HG02885 (cell line): ENCODE data around the gene ANKRD39.
"Not testable (repeated sequence)": the region's sequence is repeated elsewhere in the genome, so short reads cannot be mapped to it uniquely, and the experiment has no call there.

Experiments used
- ATAC-seq: cut with Tn5 transposase; IDR thresholded peaks from one replicate; pipeline ENCODE4 v1.9.1; 2021; ENCODE audit warnings: mild to moderate bottlenecking; ENCODE audit not compliant: unreplicated experiment, poor library complexity

Gene ANKRD39

DNA sequence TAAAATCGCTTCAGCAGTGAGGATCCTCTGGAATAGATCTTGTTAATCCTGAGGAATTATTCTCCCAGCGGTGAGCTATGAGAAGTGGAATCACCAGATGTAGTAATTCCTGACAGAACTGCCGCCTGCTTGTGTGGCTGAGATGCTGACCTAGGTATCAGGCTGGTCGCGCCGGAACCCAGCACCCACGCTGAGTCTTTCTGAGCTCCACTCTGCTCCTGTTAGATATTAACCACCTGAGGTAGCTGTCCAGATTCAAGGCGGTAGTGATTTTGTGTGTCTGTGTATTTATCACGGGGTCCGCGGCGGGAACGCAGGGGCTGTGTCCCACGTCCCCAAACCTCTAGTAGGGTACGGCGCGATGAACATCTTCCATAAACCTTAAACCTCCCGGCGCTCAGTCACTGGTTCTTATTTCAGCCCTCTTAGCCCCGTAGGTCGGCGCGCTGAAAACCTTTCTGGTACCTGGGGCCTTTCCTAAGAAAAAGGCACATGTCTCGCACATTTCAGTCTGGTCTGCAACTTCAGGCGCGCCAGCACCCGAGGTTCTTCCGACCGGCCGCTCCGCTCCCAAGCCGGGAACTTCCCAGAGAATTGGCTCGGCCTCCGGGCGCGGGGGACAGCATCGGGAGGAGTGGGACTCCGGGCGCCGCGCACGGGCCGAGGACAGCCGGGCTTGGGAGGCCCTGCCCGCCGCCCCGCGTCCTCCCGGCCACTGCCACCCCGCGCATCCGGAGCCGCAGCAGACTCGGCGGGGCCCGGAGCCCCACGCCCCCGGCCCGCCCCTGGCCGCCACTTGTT, 42.3 kb downstream of the ANKRD39 start:
- peak; percentile 5 for ATAC-seq

DNA sequence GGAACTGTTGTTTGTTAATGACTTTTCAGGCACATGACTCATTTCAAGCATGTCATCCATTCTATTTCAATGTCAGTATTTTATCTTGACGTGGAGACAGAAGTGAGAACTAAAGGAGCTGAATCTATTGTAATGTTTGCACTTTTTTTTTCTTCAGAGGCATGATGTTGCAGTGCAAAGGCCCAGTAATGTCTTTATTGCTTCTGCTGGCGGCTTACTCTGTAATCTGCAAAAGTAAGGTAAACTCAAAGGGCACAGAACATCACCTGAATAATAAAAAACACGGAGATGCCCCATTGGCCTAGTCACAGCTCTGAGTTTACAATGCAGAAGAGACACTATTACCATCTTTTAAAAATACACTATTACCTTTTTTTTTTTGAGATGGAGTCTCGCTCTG, 44.2 kb downstream of the ANKRD39 start:
- no peak for ATAC-seq

DNA sequence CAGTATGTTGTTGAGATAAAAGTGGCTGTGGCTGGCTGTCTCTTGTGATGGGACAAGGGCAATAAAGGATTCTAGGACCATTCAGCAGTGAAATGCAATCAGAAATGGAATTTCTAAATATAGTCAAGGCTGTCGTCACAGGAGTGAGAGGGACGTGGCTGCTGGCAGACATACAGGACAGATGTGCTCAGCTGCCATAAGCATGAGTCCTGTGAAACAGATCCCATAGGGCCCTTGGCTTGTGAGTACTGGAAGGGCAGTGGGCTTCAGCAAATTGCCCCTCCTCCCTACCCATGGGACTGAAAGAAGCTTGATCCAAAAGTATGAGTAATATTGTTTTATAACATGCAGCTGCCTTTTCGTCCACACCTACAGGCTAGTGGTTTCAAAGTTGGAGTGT, 45.9 kb downstream of the ANKRD39 start:
- no peak for ATAC-seq

DNA sequence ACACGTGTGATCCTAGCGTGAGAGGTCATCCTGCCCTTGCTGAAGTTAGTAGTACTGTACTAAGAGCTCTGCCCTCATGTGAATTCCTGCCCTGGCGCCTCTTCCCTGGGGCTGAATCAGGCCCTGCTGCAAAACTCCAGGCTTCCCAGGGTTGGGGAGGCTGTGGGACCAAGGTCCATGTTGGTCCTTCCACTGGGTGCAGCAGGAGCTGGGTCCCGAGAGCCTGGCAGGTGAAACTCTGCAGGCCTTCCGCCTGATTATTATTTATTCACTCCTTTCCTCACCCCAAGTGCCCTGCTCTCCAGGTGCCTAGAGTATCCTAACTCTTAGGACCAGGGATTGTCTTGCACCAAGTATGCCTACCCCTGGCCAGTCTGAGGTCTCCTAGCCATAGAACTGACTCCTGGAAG, 47.0 kb downstream of the ANKRD39 start:
- ATAC-seq = no peak

DNA sequence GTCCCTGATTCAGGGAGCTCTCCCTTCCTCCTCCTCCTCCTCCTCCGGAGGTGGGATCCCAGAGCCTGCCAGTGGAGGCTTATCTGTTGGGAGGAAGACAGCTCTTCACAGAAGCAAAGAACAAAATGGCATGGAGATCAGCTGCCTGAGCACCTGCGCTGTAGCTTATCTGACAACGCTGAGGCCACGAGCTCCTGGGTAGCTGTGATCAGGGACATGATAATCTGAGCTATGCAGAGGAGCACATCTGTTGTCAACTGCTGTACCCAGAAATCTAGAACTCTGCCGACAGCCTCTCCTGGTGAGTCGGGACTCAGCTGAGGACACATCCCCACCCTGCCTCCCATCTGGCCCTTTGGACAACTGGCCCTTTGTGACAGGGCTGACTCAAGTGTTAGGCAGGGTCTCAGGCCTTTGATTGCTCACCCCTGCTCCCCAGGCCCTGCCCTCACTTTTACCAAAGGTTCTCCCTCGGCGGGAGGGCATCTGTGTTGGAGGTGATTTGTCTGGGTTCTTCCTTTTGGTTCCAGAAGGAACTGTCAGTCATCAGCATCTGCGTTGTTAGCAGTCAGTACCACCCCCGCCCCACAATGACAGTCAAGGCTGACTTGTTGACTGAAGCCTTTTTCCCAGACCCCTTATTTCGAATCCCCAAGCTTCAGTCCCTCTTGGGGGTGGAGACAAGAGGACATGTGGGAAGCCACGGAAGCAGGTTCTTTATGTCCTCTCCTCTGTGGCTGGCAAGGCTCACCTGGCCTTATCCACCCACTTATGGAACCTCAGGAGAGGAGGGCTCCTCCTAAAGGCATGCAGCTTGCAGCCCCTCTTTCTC, 47.6 kb downstream of the ANKRD39 start:
- ATAC-seq = no peak

DNA sequence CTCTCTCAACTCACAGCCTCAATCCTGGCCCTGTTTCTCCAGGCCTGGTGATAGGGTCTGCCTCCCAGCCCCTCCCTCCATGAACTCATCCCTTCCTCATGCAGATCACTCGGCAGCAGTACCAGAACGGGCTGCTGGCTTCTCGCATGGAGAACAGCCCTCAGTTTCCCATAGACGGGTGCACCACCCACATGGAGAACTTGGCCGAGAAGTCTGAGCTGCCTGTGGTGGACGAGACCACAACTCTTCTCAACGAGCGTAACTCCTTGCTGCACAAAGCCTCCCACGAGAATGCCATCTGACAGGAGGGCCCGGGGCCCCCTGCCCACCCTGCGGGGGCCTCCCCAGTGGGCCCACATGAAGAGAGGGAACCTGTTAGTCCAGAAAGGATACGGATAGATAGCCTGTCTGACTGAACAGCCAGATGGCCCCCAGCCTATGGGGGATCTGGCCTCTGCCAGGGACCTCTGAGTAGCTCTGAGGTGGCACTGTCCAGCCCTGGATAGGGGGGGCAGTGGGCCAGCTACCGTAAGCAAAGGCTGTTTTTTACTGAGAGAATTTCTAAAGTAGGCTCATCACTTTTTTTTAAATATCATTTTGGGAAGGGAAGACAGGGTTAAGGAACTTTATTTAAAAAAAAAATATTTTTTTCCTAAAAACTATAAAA, 48.5 kb downstream of the ANKRD39 start:
- ATAC-seq = no peak

DNA sequence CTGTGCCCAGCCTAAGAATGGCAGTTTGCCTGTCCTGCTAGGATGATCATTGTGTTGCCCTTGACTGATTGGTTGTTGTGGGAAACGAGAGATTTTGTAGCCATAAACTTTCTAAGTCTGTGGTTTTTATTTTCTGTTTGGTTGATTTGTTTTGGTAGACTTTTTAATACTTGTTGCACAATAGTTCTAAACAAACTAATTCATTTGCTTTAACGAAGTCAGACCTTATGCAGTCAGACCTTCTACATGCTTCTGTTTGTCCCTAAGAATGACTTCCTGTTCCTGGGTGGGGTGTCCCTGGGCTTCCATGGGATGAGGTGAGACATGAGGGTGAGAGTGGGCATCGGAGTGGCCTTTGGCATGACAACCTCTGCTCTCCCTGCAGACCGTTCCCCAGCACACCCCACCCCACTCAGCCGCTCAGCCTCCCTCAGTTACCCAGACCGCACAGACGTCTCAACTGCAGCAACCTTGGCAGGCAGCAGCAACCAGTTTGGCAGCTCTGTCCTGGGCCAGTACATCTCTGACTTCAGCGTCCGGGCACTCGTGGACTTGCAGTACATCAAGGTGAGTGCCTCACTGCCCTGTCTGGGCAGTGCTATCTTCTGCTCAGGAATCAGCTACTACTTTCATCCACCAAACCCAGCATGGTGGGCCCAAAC, 49.5 kb downstream of the ANKRD39 start:
- ATAC-seq = no peak

DNA sequence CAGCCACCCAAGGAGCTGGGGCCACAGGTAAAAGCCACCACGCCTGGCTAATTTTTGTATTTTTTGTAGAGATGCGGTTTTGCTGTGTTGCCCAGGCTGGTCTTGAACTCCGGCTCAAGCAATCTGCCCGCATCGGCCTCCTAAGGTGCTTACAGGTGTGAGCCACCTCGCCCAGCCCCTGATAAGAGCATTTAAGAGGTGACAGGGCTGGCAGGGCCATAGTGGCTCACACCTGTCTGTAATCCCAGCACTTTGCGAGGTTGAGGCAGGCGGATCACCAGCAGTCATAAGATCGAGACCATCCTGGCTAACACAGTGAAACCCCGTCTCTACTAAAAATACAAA, 50.7 kb downstream of the ANKRD39 start:
- no peak for ATAC-seq

DNA sequence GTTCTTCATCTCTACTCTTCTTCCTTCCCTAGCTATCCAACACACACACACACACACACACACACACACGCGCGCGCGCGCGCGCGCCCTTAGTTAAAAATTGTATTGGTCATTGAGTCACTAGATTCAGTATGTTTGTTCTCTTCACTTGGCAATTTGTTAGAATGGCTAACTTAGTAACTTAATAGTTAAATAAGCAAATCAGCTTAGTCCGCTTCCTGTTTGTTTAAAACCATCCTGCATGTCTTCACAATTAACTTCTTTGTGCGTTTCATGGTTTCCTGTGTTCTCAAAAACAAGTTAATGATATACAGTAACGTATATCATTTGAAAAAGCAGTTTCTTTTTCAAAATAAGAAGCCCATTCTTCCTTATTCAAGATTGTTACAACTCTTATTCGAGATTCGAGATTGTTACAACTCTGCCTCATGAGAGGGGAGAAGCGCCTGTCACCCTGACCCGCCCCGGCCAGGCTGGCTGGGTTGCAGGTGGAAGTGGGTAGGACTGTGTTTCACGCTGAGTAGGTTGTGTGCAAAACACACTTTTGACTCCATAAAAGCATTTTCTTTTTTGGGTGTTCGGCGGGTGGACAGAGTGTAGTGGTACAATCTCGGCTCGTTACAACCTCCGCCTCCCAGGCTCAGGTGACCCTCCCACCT, 51.2 kb downstream of the ANKRD39 start:
- no peak for ATAC-seq

DNA sequence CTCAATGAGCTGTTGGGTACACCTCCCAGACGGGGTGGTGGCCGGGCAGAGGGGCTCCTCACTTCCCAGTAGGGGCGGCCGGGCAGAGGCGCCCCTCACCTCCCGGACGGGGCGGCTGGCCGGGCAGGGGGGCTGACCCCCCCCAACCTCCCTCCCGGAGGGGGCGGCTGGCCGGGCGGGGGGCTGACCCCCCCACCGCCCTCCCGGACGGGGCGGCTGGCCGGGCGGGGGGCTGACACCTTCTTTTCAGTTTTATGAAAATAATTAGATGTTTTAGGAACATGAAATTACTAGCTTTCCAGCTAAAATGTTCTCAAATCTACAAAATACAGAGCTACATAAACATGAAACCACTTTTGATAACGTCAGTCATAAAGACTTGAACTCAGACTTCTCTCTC, 51.9 kb downstream of the ANKRD39 start:
- not testable (repeated sequence) for ATAC-seq

DNA sequence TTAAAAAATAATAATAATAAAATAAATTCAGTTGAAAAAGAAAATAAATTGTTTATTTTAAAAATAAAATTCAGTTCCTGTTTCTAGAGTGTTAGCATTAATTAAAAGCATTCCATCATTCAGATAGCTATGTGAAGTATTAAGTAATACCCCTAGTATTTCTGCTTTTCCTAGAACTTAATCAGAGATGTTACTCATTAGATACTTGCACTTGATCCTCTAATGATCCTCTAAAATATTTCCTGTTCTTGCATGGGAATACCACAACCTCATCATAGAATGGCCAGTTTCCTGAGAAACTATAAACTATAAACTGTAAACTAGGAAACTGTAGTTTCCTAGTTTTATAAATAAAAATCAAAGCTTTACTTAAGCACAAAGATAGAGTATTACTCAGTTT, 52.8 kb downstream of the ANKRD39 start:
- ATAC-seq = no peak

DNA sequence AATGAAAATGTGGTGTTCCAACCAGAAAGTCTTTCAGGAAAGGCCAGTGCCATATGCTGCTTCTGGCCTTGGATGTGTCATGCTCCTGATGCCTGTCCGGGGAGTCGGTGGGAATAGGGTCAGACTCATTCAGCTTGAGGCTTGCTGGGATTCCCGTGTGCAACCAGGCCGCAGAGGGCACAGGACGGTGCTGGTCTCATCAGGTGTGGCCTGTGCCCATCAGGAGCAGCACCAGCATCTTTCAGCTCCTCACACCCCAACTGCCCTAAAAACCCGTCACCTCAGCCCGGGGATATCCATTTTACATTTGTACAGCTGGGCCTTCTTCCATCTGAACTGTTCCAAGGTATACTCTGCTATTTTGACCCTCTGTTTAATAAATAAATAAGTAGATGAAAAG, 55.1 kb downstream of the ANKRD39 start:
- no peak for ATAC-seq

DNA sequence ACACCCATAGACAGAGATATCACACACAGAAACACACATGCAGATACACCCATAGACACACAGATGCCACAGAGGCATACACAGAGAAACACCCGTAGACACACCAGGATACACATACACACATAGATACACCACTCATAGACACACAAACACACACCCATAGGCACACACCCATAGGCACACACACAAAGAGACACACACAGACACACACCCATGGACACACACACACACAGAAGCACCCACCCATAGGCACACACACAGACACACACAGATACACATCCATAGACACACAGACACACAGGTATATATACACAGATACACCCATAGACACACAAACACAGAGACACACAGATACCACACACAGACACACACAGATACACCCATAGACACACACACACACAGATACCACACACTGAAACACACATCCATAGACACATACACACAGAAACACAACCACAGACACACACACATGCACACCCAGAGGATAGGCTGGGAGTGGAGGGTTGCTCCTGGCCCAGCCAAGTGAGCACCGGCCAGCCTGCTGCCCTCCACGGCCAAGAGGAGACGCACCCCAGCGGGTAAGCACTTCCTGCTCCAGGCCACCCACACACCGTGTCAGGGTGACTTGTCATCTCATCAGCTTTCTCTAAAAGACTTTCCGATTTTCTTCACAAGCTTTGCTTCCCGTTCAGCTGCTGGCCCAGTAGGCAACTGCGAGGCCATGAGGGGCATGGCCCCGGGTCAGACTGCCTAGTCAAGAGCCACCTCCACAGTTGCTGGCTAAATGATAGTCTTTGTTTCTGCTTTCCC, 55.8 kb downstream of the ANKRD39 start:
- peak; percentile 53 for ATAC-seq

DNA sequence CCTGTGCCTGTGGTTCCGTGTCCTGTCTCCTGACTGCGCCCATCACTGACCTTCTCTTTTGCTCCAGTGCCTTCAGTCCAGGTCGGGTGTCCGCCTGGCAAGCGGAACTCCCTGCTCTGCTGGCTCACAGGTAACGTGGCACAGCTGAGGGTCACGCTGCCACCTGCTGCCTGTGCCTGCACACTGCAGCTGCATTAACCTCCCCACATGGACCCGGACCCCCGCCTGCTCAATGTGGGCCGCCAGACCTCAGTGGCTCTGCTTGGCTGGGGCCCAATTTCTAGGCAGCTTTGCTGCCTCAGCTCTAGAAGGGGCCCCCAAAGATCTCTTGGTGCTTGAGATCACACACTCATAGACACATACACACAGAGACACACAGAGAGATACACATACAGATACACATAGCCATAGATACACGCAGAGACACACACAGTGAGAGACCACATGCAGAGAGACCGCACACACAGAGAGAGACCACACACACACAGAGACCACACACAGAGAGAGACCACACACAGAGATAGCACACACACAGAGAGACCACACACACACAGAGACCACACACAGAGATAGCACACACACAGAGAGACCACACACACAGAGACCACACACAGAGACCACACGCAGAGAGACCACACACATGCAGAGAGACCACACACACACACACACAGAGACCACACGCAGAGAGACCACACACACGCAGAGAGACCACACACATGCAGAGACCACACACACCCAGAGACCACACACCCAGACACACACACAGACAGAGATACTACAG, 56.6 kb downstream of the ANKRD39 start:
- peak; percentile 88 for ATAC-seq

DNA sequence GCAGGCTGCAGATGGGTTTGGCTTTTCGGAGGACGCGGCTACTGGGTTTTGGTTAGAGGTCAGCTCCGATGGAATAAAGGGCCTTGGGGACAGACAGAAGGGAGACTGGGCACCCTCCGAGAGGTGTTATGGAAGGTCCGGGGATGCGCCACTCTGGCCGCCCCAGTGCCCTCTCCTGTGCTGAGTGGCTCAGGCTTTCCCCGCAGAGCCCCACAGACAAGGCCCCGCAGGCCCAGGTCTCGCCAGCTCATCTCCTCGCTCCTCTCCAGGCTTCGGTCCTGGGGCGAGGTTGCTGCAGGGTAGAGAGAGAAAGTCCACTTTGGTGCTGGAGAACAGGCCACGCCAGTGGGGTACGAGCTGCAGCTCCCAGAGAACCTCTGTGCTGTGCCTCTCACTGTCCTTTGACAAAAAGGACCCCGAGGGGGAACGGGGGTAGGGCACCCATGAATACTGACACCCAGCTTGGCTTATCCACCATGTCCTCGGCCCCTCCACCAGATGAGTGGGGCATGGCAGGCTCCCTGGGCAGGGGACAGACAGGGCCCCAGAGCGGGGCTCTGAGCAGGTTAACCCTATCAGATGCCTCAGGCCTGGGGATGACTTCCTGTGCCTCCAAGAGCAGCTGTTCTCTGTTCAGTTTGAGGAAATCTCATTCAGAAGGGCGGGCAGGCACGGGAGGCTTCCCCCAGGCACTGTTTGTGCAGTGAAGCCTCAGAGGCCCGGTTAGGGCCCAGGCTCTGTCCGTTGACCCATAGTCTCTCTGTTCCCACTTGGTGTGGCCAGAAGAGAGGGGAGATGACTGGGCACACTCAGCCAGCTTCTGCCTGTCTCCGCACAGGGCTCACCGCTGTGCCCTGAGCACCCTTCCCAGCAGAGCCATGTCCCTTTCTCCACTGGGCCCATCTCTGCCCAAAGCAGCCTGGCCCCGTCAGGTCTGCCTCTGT, 57.5 kb downstream of the ANKRD39 start:
- peak; percentile 21 for ATAC-seq

DNA sequence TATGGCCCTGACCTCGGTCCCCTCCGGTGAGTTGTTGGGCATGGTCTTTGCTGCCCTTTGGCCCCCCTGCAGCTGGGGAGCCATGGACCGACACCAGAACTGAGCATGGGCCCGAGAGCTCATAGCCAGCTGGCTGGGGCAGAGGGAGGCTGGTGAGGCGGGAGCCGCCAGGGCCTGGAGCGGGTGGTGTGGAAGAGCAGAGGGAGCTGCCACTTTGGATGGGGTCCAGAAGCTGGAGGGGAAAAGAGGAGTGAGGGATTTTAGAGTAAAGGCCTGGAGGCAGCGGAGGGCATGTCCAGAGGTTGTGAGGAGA, 58.2 kb downstream of the ANKRD39 start:
- no peak for ATAC-seq

DNA sequence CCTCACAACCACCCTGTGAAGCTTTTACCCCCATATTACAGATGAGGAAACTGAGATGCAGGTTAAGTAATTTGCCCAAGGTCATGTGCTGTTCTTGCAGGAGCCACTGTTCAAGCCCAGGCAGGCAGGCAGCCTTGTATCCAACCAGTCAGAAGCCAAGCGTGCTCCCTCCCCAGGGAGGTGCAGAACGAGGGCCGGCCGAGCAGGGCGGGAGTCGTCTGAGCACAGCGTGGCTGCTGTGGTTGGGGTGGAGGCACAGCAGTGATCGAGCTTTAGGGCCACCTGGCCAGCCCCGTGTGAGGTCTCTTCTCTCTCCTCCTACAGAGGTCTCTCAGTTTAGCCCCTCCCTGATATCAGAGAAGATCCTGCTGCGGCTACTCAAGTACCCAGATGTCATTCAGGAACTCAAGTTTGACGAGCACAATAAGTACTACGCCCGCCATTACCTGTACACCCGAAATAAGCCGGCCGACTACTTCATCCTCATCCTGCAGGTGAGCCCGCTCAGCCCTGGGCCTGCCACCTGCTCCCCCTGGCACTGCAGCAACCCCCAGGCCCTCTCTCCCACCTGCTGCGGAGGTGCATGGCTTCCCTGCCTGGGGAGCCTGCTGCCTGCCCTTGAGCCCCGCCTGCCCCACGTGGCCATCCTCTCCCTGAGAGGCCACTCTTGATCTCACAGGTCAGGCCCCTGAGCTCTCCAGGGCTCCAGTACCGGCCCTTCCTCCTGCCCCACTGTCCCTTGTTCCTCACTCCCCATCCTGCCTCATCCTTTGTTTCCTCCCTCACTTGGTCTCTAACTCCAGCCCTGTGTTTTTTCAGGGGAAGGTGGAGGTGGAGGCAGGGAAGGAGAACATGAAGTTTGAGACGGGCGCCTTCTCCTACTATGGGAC, 58.8 kb downstream of the ANKRD39 start:
- ATAC-seq = no peak
